RWPE2 (cell line): ENCODE data around the gene CD5L.

ENCODE experiments used
- ATAC-seq: fragments of 200-7000 bp; cut with Tn5 transposase; 3 replicates; pipeline ENCODE4 v1.9.1; 2021; ENCODE audit warnings: low read depth
- DNase-seq: peaks from one replicate; pipeline ENCODE4 v3.0.0-alpha.2; 2020; ENCODE audit warnings: low spot score
- H3K27ac ChIP-seq: fragments of 450-650 bp; 2 replicates; pipeline ENCODE4 v1.5.1; 2017; ENCODE audit warnings: mild to moderate bottlenecking; ENCODE audit not compliant: poor library complexity, severe bottlenecking
- H3K27me3 ChIP-seq: fragments of 250-450 bp; sonication (Bioruptor Pico); 2 replicates; pipeline ENCODE4 v1.5.1; 2021; ENCODE audit warnings: mild to moderate bottlenecking, moderate library complexity; ENCODE audit not compliant: insufficient read depth, poor library complexity, severe bottlenecking
- H3K36me3 ChIP-seq: fragments of 250-450 bp; sonication (Bioruptor Pico); 2 replicates; pipeline ENCODE4 v1.5.1; 2020; ENCODE audit warnings: low read depth, mild to moderate bottlenecking, moderate library complexity
- H3K4me1 ChIP-seq: fragments of 250-450 bp; sonication (Bioruptor Pico); 2 replicates; pipeline ENCODE4 v1.5.1; 2021; ENCODE audit warnings: mild to moderate bottlenecking, moderate library complexity; ENCODE audit not compliant: insufficient read depth, poor library complexity, severe bottlenecking
- H3K4me3 ChIP-seq: fragments of 250-450 bp; sonication (Bioruptor Pico); 2 replicates; pipeline ENCODE4 v1.5.1; 2021; ENCODE audit warnings: mild to moderate bottlenecking, moderate library complexity; ENCODE audit not compliant: severe bottlenecking
- H3K9me3 ChIP-seq: fragments of 250-450 bp; sonication (Bioruptor Pico); 2 replicates; pipeline ENCODE4 v1.5.1; 2021; ENCODE audit warnings: mild to moderate bottlenecking, moderate library complexity; ENCODE audit not compliant: severe bottlenecking
- CTCF ChIP-seq: fragments of 450-650 bp; IDR thresholded peaks from one replicate; pipeline ENCODE4 v1.5.1; 2017; ENCODE audit warnings: mild to moderate bottlenecking, moderate library complexity; ENCODE audit not compliant: poor library complexity, severe bottlenecking

The CD5L gene

DNA sequence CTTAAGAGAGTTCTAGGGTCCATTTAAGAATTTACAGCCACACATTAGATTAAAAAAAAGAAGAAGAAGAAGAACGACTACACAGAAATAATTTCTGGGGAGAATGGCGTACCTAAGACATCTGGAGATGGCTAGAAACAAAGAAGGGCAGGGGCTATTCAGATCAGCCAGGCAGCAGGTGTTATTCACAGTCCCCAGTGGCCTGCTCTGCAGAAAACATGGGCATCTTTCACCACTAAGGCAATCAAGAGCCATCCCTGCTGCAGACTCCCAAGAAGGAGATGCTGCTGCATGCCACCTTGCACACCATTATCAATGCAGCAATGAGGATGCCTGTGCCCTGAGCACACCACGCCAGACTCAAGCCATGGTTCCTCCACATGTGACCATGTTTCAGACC is 56.8 kb downstream of the CD5L start:
- TF ChIP-seq CTCF = no peak
- no peak for DNase-seq
- no peaks in the 10 kb centered on the region for H3K27me3 ChIP-seq
- no peaks in the 10 kb centered on the region for H3K9me3 ChIP-seq
- H3K4me3 ChIP-seq = no peak overlapping the region
- ATAC-seq = no peak
- H3K4me1 ChIP-seq = no peaks in the 10 kb centered on the region
- H3K36me3 ChIP-seq = no peaks in the 10 kb centered on the region
- no peak overlapping the region for H3K27ac ChIP-seq

- Histone ChIP-seq H3K9me3 (no peaks in the 10 kb centered on the region), H3K4me3 (no peak overlapping the region), H3K36me3 (no peaks in the 10 kb centered on the region), H3K4me1 (no peaks in the 10 kb centered on the region), H3K27ac (no peak overlapping the region), H3K27me3 (no peaks in the 10 kb centered on the region)
- DNase-seq (no peak), ATAC-seq (no peak)
- no peak for TF ChIP-seq CTCF
Observed at GRCh38 chr1:157782931-157783330, 58.7 kb downstream of the CD5L start.

GRCh38 chr1:157781048-157781447 is 60.6 kb downstream of the CD5L start:
- no peak for DNase-seq
- no peak overlapping the region for H3K4me3 ChIP-seq
- no peak for ATAC-seq
- no peak overlapping the region for H3K27ac ChIP-seq
- H3K4me1 ChIP-seq = no peaks in the 10 kb centered on the region
- TF ChIP-seq CTCF = no peak
- no peaks in the 10 kb centered on the region for H3K9me3 ChIP-seq
- H3K27me3 ChIP-seq = no peaks in the 10 kb centered on the region
- no peaks in the 10 kb centered on the region for H3K36me3 ChIP-seq
